ENCODE data around the gene JUND.

The JUND gene

GRCh38 chr19:18262144-18262543 is 19.3 kb downstream of the JUND start:
- TF ChIP-seq GATA3 (IDR thresholded peaks at IDR 0.05; ENCODE audit: low read depth, low read length) (no peak), GATA2 (IDR thresholded peaks at IDR 0.05; ENCODE audit: low read depth, low read length) (no peak)

- TF ChIP-seq GATA3 (IDR thresholded peaks at IDR 0.05; ENCODE audit: low read depth, low read length) (no peak), GATA2 (IDR thresholded peaks at IDR 0.05; ENCODE audit: low read depth, low read length) (no peak)
These were observed 19.9 kb downstream of the JUND start for GRCh38 chr19:18261474-18261873.

- no peak for TF ChIP-seq GATA2 (IDR thresholded peaks at IDR 0.05; ENCODE audit: low read depth, low read length)
- no peak for TF ChIP-seq GATA3 (IDR thresholded peaks at IDR 0.05; ENCODE audit: low read depth, low read length)
These were observed 21.5 kb downstream of the JUND start for GRCh38 chr19:18259893-18260292.

GRCh38 chr19:18257503-18258470 is 23.6 kb downstream of the JUND start:
- TF ChIP-seq GATA2 (IDR thresholded peaks at IDR 0.05; ENCODE audit: low read depth, low read length) (no peak), GATA3 (IDR thresholded peaks at IDR 0.05; ENCODE audit: low read depth, low read length) (no peak)

- no peak for TF ChIP-seq GATA3 (IDR thresholded peaks at IDR 0.05; ENCODE audit: low read depth, low read length)
- TF ChIP-seq GATA2 (IDR thresholded peaks at IDR 0.05; ENCODE audit: low read depth, low read length), result no peak
These were observed 26.6 kb downstream of the JUND start for GRCh38 chr19:18254546-18255503.

GRCh38 chr19:18253716-18254115 is 27.7 kb downstream of the JUND start:
- no peak for TF ChIP-seq GATA3 (IDR thresholded peaks at IDR 0.05; ENCODE audit: low read depth, low read length)
- TF ChIP-seq GATA2 (IDR thresholded peaks at IDR 0.05; ENCODE audit: low read depth, low read length), result no peak

- no peak for TF ChIP-seq GATA2 (IDR thresholded peaks at IDR 0.05; ENCODE audit: low read depth, low read length)
These were observed 28.3 kb downstream of the JUND start for GRCh38 chr19:18253130-18253529.

- TF ChIP-seq GATA2 (IDR thresholded peaks at IDR 0.05; ENCODE audit: low read depth, low read length), result no peak
- TF ChIP-seq GATA3 (IDR thresholded peaks at IDR 0.05; ENCODE audit: low read depth, low read length), result no peak
These were observed 29.1 kb downstream of the JUND start for GRCh38 chr19:18252370-18252717.

GRCh38 chr19:18251587-18252369 is 29.6 kb downstream of the JUND start:
- no peak for TF ChIP-seq GATA2 (IDR thresholded peaks at IDR 0.05; ENCODE audit: low read depth, low read length)
- TF ChIP-seq GATA3 (IDR thresholded peaks at IDR 0.05; ENCODE audit: low read depth, low read length), result no peak

- no peak for TF ChIP-seq GATA3 (IDR thresholded peaks at IDR 0.05; ENCODE audit: low read depth, low read length)
- no peak for TF ChIP-seq GATA2 (IDR thresholded peaks at IDR 0.05; ENCODE audit: low read depth, low read length)
These were observed 31.6 kb downstream of the JUND start for GRCh38 chr19:18249834-18250233.

GRCh38 chr19:18245297-18245696 is 36.1 kb downstream of the JUND start:
- TF ChIP-seq GATA3 (IDR thresholded peaks at IDR 0.05; ENCODE audit: low read depth, low read length) (no peak), GATA2 (IDR thresholded peaks at IDR 0.05; ENCODE audit: low read depth, low read length) (no peak)

GRCh38 chr19:18239303-18239702 is 42.1 kb downstream of the JUND start:
- TF ChIP-seq GATA2 (IDR thresholded peaks at IDR 0.05; ENCODE audit: low read depth, low read length), result no peak
- no peak for TF ChIP-seq GATA3 (IDR thresholded peaks at IDR 0.05; ENCODE audit: low read depth, low read length)

GRCh38 chr19:18234194-18234593 is 47.2 kb downstream of the JUND start:
- TF ChIP-seq GATA2 (IDR thresholded peaks at IDR 0.05; ENCODE audit: low read depth, low read length) (no peak), GATA3 (IDR thresholded peaks at IDR 0.05; ENCODE audit: low read depth, low read length) (no peak)
